ENCODE measurements around the gene PRSS27. TPM values are rescaled to one million over a fixed set of nuclear protein-coding genes. Genes with fewer than 3 reads are reported as not detected.
A peak's percentile ranks its signal among the peaks of the same experiment; 100 is the strongest.

The PRSS27 gene
- total and polyA plus RNA-seq, 2 donors (not counting 1 experiment from before 2014, with no cell fraction given): 0.24 to 1.2 TPM

GRCh38 chr16:2715966-2716885 lies 3.8 kb downstream of the PRSS27 start:
- no peaks in the 10 kb centered on the region for H3K36me3 ChIP-seq (ENCODE audit: control insufficient read depth, insufficient read depth, low read length)
- H3K4me1 ChIP-seq (ENCODE audit: control insufficient read depth, extremely low read depth, insufficient read depth, low read length): no peaks in the 10 kb centered on the region
- no peak overlapping the region for H3K4me2 ChIP-seq (ENCODE audit: extremely low read depth, insufficient read depth, low read length)
- H3K9me3 ChIP-seq (ENCODE audit: control insufficient read depth, insufficient read depth, low read depth, low read length): no peaks in the 10 kb centered on the region
- DNase-seq (ENCODE audit: low read depth in 2 of 2): no peak
- H3K27ac ChIP-seq (ENCODE audit: insufficient read depth, low read length): no peak overlapping the region
- TF ChIP-seq CTCF (conservative IDR thresholded peaks at IDR 0.05 in 1 of 2, IDR thresholded peaks at IDR 0.05 in 1 of 2; ENCODE audit: low read depth in 1 of 2, low read length in 2 of 2) (no peak), EZH2 (IDR thresholded peaks at IDR 0.05; ENCODE audit: low read length, missing control alignments) (no peak)
- H2AFZ ChIP-seq (ENCODE audit: low read length): no peak overlapping the region
- peaks cover 1% of the 10 kb centered on the region for H4K20me1 ChIP-seq (ENCODE audit: control insufficient read depth, extremely low read depth, insufficient read depth, low read length)
- no peak overlapping the region for H3K4me3 ChIP-seq (replicated peaks in 1 of 4; ENCODE audit: control extremely low read depth in 1 of 4, insufficient read depth in 1 of 4, low read depth in 3 of 4, low read length in 4 of 4)
- no peak overlapping the region for H3K9ac ChIP-seq (ENCODE audit: insufficient read depth, low read length)
- H3K79me2 ChIP-seq (ENCODE audit: control insufficient read depth, insufficient read depth, low read length): no peaks in the 10 kb centered on the region
- H3K27me3 ChIP-seq (ENCODE audit: control insufficient read depth, insufficient read depth, low read length): no peaks in the 10 kb centered on the region

GRCh38 chr16:2715519-2715918 lies 4.5 kb downstream of the PRSS27 start:
- no peak overlapping the region for H3K27ac ChIP-seq (ENCODE audit: insufficient read depth, low read length)
- H3K36me3 ChIP-seq (ENCODE audit: control insufficient read depth, insufficient read depth, low read length): no peaks in the 10 kb centered on the region
- H4K20me1 ChIP-seq (ENCODE audit: control insufficient read depth, extremely low read depth, insufficient read depth, low read length): peaks cover 1% of the 10 kb centered on the region
- no peak overlapping the region for H3K4me3 ChIP-seq (replicated peaks in 1 of 4; ENCODE audit: control extremely low read depth in 1 of 4, insufficient read depth in 1 of 4, low read depth in 3 of 4, low read length in 4 of 4)
- no peaks in the 10 kb centered on the region for H3K79me2 ChIP-seq (ENCODE audit: control insufficient read depth, insufficient read depth, low read length)
- peak; percentile 27 to 50 for DNase-seq (ENCODE audit: low read depth in 2 of 2)
- no peak overlapping the region for H3K9ac ChIP-seq (ENCODE audit: insufficient read depth, low read length)
- H2AFZ ChIP-seq (ENCODE audit: low read length): no peak overlapping the region
- TF ChIP-seq CTCF (conservative IDR thresholded peaks at IDR 0.05 in 1 of 2, IDR thresholded peaks at IDR 0.05 in 1 of 2; ENCODE audit: low read depth in 1 of 2, low read length in 2 of 2): no peak
- no peak for TF ChIP-seq EZH2 (IDR thresholded peaks at IDR 0.05; ENCODE audit: low read length, missing control alignments)
- H3K4me1 ChIP-seq (ENCODE audit: control insufficient read depth, extremely low read depth, insufficient read depth, low read length): no peaks in the 10 kb centered on the region
- no peaks in the 10 kb centered on the region for H3K9me3 ChIP-seq (ENCODE audit: control insufficient read depth, insufficient read depth, low read depth, low read length)
- H3K27me3 ChIP-seq (ENCODE audit: control insufficient read depth, insufficient read depth, low read length): no peaks in the 10 kb centered on the region
- H3K4me2 ChIP-seq (ENCODE audit: extremely low read depth, insufficient read depth, low read length): no peak overlapping the region

- Histone ChIP-seq H3K36me3 (ENCODE audit: control insufficient read depth, insufficient read depth, low read length) (no peaks in the 10 kb centered on the region), H3K27ac (ENCODE audit: insufficient read depth, low read length) (no peak overlapping the region), H3K4me1 (ENCODE audit: control insufficient read depth, extremely low read depth, insufficient read depth, low read length) (no peaks in the 10 kb centered on the region), H3K9me3 (ENCODE audit: control insufficient read depth, insufficient read depth, low read depth, low read length) (no peaks in the 10 kb centered on the region), H4K20me1 (ENCODE audit: control insufficient read depth, extremely low read depth, insufficient read depth, low read length) (peaks cover 1% of the 10 kb centered on the region), H3K9ac (ENCODE audit: insufficient read depth, low read length) (no peak overlapping the region), H3K27me3 (ENCODE audit: control insufficient read depth, insufficient read depth, low read length) (no peaks in the 10 kb centered on the region), H3K4me3 (replicated peaks in 1 of 4; ENCODE audit: control extremely low read depth in 1 of 4, insufficient read depth in 1 of 4, low read depth in 3 of 4, low read length in 4 of 4) (no peak overlapping the region), H3K4me2 (ENCODE audit: extremely low read depth, insufficient read depth, low read length) (no peak overlapping the region), H3K79me2 (ENCODE audit: control insufficient read depth, insufficient read depth, low read length) (no peaks in the 10 kb centered on the region), H2AFZ (ENCODE audit: low read length) (no peak overlapping the region)
- no peak for DNase-seq (ENCODE audit: low read depth in 2 of 2)
- TF ChIP-seq CTCF (conservative IDR thresholded peaks at IDR 0.05 in 1 of 2, IDR thresholded peaks at IDR 0.05 in 1 of 2; ENCODE audit: low read depth in 1 of 2, low read length in 2 of 2) (no peak), EZH2 (IDR thresholded peaks at IDR 0.05; ENCODE audit: low read length, missing control alignments) (no peak)
Measured at GRCh38 chr16:2715064-2715463, 5.0 kb downstream of the PRSS27 start.
